Ovary (tissue), 9 donors: ENCODE measurements around the gene PPP2R3B. TPM values are rescaled to one million over a fixed set of nuclear protein-coding genes. Genes with fewer than 3 reads are reported as not detected.
"Not testable (repeated sequence)": the region's sequence is repeated elsewhere in the genome, so short reads cannot be mapped to it uniquely, and the experiment has no call there.

Experiments used
- DNase-seq, 5 donors: peaks; one replicate each; pipeline ENCODE4 v3.0.0-alpha.2; 2019 to 2020
- H3K27ac ChIP-seq, 2 donors: fragments of 200-600 bp; one replicate each; pipeline versions ENCODE4 v1.5.1 to v1.8.0; 2019 to 2022
- H3K27me3 ChIP-seq: fragments of 200-600 bp; one replicate; pipeline ENCODE4 v1.8.0; 2022
- H3K36me3 ChIP-seq: fragments of 200-600 bp; sonication (generic); one replicate; pipeline ENCODE4 v1.5.1; 2019
- H3K4me1 ChIP-seq: one replicate; pipeline ENCODE4 v1.8.1; 2013; ENCODE audit warnings: mild to moderate bottlenecking, moderate library complexity; ENCODE audit not compliant: insufficient read depth
- H3K4me3 ChIP-seq: fragments of 200-600 bp; sonication (generic); one replicate; pipeline ENCODE4 v1.5.1; 2017
- H3K9me3 ChIP-seq, 2 donors: fragments of 200-600 bp in 1 of 2; sonication (generic) in 1 of 2; one replicate each; pipeline versions ENCODE4 v1.5.1 to v1.8.1; 2013 to 2019; ENCODE audit warnings: mild to moderate bottlenecking in 1 of 2, moderate library complexity in 1 of 2
- EP300 ChIP-seq: sonication (generic); formaldehyde crosslinking; IDR thresholded peaks from one replicate; pipeline ENCODE4 v1.6.1; 2017; ENCODE audit warnings: antibody characterized with exemption
- POLR2A ChIP-seq: fragments of 450-650 bp; IDR thresholded peaks from one replicate; pipeline ENCODE4 v1.6.1; 2017; ENCODE audit warnings: antibody characterized with exemption, mild to moderate bottlenecking, moderate library complexity
- WGBS, 3 donors: extraction: QIAGEN DNeasy Blood & Tissue Kit in 1 of 3; methylation state at CpG; one replicate each; pipeline versions ENCODE4 v1.1.5 to v1.1.7; 2013 to 2017; 5-methylcytosine and 5-hydroxymethylcytosine counted together
- intact Hi-C, 4 donors: fragments of 100-400 bp; cut with DNase I; formaldehyde crosslinking; loops; one replicate each; pipeline versions ENCODE4 v1.11.0 to v1.15.1; 2022 to 2023
- polyA plus RNA-seq, 2 donors: library from polyadenylated mRNA; stranded (reverse); fragments of 200-250 nt in 1 of 2; fragments of 350-450 nt in 1 of 2; fragmentation: Illumina TruSeq in 1 of 2; extraction: RNeasy Lipid Tissue Mini Kit (QIAGEN cat#74804) in 1 of 2; gene quantifications; one replicate each; pipeline ENCODE4 v1.2.3, GENCODE V29; 2013 to 2014
- total RNA-seq, 7 donors: library from RNA; depleted of rRNA in 2 of 7; stranded (reverse); fragments of >200 nt in 2 of 7; fragmentation: NEBNext Ultra II Directional in 3 of 7; extraction: Animal tissue kit (Norgen Biotek cat#: 25700) in 3 of 7; gene quantifications; one replicate each; pipeline versions ENCODE4 v1.1.0 to v1.2.4, GENCODE V29; 2016 to 2023
- TF ChIP-seq, protein P1 (sequence below), 3 donors: fragments of 450-650 bp in 2 of 3; fragments of 200-600 bp in 1 of 3; IDR thresholded peaks; one replicate each; pipeline versions ENCODE4 v1.5.1 to v1.8.0; 2016 to 2022; ENCODE audit warnings: antibody characterized with exemption in 3 of 3, mild to moderate bottlenecking in 1 of 3
- donor health status: DM: no; HTN: no; CAD: no; lungs with moderate emphysema.
- donor health status: DM: no; HTN: no; CAD: no.
- donor health status: Bipolar disorder and iron deficiency.
- donor health status: DM: yes; HTN: yes; CAD: no.
- donor health status: DM: no; HTN: no; CAD: no.
- donor health status: DM: yes; HTN: yes; CAD: no.

The PPP2R3B gene
- total and polyA plus RNA-seq, 9 donors, result 2.3 to 25.0 (median 18.4) TPM

DNA sequence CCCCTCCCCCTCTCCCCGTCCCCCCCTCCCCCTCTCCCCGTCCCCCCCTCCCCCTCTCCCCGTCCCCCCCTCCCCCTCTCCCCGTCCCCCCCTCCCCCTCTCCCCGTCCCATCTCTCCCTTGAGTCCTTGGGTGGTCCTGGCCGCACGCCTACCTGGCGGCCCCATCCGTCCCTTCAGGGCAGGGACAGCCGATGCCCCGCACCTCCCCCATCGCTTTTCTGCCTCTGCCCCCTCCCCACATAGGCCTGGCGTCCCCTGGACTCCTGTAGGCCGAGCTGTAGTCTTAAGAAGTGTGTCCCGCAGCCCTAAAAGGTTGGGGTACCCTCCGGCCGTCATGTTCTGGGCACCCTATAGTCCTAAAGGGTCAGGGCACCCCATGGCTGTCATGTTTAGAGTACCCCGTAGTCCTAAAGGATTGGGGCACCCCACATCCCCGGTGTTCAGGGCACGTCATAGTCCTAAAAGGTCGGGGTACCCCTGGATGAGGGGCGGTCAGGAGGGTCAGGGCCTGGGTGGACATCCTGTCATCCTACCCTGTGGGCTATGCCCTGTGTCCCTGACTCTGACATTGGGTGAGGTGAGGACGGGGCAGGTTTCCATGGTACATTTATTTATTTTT lies 57.3 kb downstream of the PPP2R3B start:
- TF ChIP-seq POLR2A, result no peak
- TF ChIP-seq, protein P1, sequence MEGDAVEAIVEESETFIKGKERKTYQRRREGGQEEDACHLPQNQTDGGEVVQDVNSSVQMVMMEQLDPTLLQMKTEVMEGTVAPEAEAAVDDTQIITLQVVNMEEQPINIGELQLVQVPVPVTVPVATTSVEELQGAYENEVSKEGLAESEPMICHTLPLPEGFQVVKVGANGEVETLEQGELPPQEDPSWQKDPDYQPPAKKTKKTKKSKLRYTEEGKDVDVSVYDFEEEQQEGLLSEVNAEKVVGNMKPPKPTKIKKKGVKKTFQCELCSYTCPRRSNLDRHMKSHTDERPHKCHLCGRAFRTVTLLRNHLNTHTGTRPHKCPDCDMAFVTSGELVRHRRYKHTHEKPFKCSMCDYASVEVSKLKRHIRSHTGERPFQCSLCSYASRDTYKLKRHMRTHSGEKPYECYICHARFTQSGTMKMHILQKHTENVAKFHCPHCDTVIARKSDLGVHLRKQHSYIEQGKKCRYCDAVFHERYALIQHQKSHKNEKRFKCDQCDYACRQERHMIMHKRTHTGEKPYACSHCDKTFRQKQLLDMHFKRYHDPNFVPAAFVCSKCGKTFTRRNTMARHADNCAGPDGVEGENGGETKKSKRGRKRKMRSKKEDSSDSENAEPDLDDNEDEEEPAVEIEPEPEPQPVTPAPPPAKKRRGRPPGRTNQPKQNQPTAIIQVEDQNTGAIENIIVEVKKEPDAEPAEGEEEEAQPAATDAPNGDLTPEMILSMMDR (IDR thresholded peaks at IDR 0.05), result no peak
- TF ChIP-seq EP300, result no peak
- Histone ChIP-seq H3K27me3 (no peaks in the 10 kb centered on the region), H3K4me1 (peaks cover 6% of the 10 kb centered on the region), H3K27ac (no peak overlapping the region), H3K4me3 (no peak overlapping the region), H3K9me3 (no peaks in the 10 kb centered on the region), H3K36me3 (no peaks in the 10 kb centered on the region)
- intact Hi-C loops, result no loop called here
- peak in 2 of 5 donors; percentile 29 to 33 for DNase-seq
- WGBS, 3 donors, result 71 to 90% (median 84%) methylated on average over 12 to 18 of the region's 23 CpGs

DNA sequence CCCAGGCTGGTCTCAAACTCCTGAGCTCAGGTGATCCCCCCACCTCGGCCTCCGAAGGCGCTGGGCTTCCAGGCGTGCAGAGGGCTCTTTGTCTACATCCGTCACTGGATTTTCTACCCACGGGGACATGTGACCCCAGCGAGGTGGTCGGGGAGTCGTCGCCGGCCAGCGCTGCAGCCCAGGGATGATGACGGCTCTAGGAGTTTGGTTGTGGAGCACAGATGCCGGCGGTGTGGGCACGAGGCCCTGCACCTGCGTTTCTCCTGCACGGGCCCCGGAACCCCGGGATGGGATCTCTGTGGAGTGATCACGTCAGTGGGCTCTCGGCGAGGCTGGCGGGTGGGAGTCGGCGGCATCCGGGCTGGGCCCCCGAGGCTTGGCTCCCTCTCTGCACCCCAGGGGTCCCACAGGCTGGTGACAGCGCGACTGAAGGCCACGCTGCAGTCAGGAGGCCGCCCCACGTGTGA lies 59.0 kb downstream of the PPP2R3B start:
- Histone ChIP-seq H3K27me3 (no peaks in the 10 kb centered on the region), H3K4me3 (no peak overlapping the region), H3K9me3 (no peaks in the 10 kb centered on the region), H3K27ac (no peak overlapping the region), H3K36me3 (no peaks in the 10 kb centered on the region), H3K4me1 (peaks cover 6% of the 10 kb centered on the region)
- peak in 2 of 5 donors; percentile 28 to 38 for DNase-seq
- TF ChIP-seq, protein P1 (IDR thresholded peaks at IDR 0.05), result no peak
- TF ChIP-seq POLR2A (no peak), EP300 (no peak)
- intact Hi-C loops, result no loop called here
- 83 to 85% (median 84%) methylated on average over 31 to 33 of the region's 33 CpGs for WGBS, 3 donors

DNA sequence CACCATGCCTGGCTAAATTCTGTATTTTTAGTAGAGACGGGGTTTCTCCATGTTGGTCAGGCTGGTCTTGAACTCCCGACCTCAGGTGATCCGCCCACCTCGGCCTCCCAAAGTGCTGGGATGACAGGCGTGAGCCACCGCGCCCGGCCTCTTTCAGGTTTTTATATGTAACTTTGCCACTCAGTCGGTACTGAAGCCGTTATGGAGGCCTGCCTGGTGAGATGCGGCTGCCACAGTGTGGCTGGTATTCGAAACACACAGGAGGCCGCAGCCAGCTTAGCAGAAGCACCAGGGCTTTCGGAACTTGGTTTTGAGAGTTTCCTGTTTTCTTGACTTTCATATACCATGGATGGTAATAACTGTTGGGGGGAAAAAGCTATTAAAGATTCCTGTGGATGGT lies 62.0 kb downstream of the PPP2R3B start:
- H3K4me3 ChIP-seq, intact Hi-C loops, H3K36me3 ChIP-seq, H3K27ac ChIP-seq, H3K27me3 ChIP-seq, H3K9me3 ChIP-seq, H3K4me1 ChIP-seq: not testable (repeated sequence)
- 65 to 80% (median 74%) methylated on average over 14 of the region's 14 CpGs for WGBS, 3 donors
- DNase-seq, result peak in 2 of 5 donors; percentile 11 to 33

DNA sequence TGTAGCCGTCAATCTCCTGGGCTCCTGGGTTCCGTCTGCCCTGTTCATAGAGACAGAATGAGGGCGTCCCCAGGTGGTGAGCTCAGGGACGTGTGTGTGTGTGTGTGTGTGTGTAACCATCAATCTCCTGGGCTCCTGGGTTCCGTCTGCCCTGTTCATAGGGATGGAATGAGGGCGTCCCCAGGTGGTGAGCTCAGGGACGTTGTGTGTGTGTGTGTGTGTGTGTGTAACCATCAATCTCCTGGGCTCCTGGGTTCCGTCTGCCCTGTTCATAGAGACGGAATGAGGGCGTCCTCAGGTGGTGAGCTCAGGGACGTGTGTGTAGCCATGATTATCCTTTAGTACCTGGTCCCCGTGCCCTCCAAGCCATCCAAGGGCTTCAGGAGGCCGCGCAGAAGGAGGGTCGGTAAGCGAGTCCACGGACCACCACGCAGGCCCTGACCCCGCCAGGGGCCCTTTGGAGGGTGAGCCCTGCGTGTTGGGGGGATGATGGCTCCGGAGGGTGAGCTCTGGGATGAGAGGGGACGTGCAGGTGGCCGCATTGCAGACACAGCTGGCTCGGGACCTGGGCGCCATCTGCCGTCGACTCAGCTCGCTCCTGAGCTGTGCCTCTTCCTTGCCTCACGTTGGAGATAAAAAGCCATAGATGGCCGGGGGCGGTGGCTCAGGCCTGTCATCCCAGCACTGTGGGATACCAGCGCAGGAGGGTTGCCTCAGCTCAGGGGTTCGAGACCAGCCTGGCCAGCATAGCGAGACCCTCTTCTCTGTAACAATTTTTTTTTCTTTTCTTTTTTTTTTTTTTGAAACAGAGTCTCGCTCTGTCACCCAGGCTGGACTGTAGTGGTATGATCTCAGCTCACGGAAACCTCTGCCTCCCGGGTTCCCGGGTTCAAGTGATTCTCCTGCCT lies 62.7 kb downstream of the PPP2R3B start:
- H3K4me3 ChIP-seq, result no peak overlapping the region
- intact Hi-C loops, result no loop called here
- no peaks in the 10 kb centered on the region for H3K4me1 ChIP-seq
- 48 to 66% (median 53%) methylated on average over 35 to 38 of the region's 38 CpGs for WGBS, 3 donors
- no peaks in the 10 kb centered on the region for H3K9me3 ChIP-seq
- DNase-seq, result peak in 2 of 5 donors; percentile 53 to 67
- H3K27me3 ChIP-seq, result no peaks in the 10 kb centered on the region
- H3K27ac ChIP-seq, result no peak overlapping the region
- no peak for TF ChIP-seq EP300
- no peak for TF ChIP-seq POLR2A
- TF ChIP-seq, protein P1 (IDR thresholded peaks at IDR 0.05), result no peak
- H3K36me3 ChIP-seq, result no peaks in the 10 kb centered on the region
